Esophagus muscularis mucosa (tissue), 4 donors: Measurements from ENCODE around the gene COX6B1. TPM values are rescaled to one million over a fixed set of nuclear protein-coding genes. Genes with fewer than 3 reads are reported as not detected.

Source experiments
- DNase-seq: peaks from one replicate; pipeline ENCODE4 v3.0.0-alpha.2; 2017; ENCODE audit errors: extremely low spot score
- H3K27ac ChIP-seq, 4 donors: fragments of 200-600 bp; sonication (generic); replicated peaks in 1 of 4; 1 replicate in 3 of 4; 2 replicates in 1 of 4; pipeline ENCODE4 v1.5.1; 2016 to 2019; ENCODE audit warnings: mild to moderate bottlenecking in 1 of 4
- H3K27me3 ChIP-seq, 4 donors: fragments of 200-600 bp; sonication (generic); one replicate each; pipeline versions ENCODE4 v1.5.1 to v1.6.0; 2016 to 2019
- H3K36me3 ChIP-seq, 4 donors: fragments of 200-600 bp; sonication (generic); one replicate each; pipeline ENCODE4 v1.5.1; 2016 to 2019
- H3K4me1 ChIP-seq, 4 donors: fragments of 200-600 bp; sonication (generic); one replicate each; pipeline ENCODE4 v1.5.1; 2016 to 2019
- H3K4me3 ChIP-seq, 4 donors: fragments of 200-600 bp; sonication (generic); 1 replicate in 2 of 4; 2 replicates in 2 of 4; pipeline ENCODE4 v1.5.1; 2016 to 2019; ENCODE audit warnings: mild to moderate bottlenecking in 4 of 4, moderate library complexity in 1 of 4
- H3K9me3 ChIP-seq, 4 donors: fragments of 200-600 bp; sonication (generic); 1 replicate in 3 of 4; 2 replicates in 1 of 4; pipeline ENCODE4 v1.5.1; 2016 to 2019
- EP300 ChIP-seq: sonication (generic); formaldehyde crosslinking; IDR thresholded peaks from one replicate; pipeline ENCODE4 v1.6.1; 2017; ENCODE audit warnings: antibody characterized with exemption
- POLR2A ChIP-seq: fragments of 450-650 bp; IDR thresholded peaks from one replicate; pipeline ENCODE4 v1.6.1; 2017; ENCODE audit warnings: antibody characterized with exemption, moderate library complexity, mild to moderate bottlenecking, low read depth
- POLR2AphosphoS5 ChIP-seq, 2 donors: sonication (generic); formaldehyde crosslinking; IDR thresholded peaks; one replicate each; pipeline ENCODE4 v1.6.1; 2017; ENCODE audit warnings: antibody characterized with exemption in 2 of 2
- WGBS: methylation state at CpG from one replicate; pipeline ENCODE4 v1.1.5; 2018; 5-methylcytosine and 5-hydroxymethylcytosine counted together
- intact Hi-C: fragments of 100-400 bp; cut with DNase I; formaldehyde crosslinking; loops from one replicate; pipeline ENCODE4 v1.15.1; 2023
- total RNA-seq, 4 donors: library from RNA; depleted of rRNA; stranded (reverse); fragments of >200 nt; gene quantifications; one replicate each; pipeline versions ENCODE4 v1.1.0 to v1.2.1, GENCODE V29; 2016
- TF ChIP-seq, protein P1 (sequence below), 3 experiments: fragments of 200-600 bp in 2 of 3; fragments of 450-650 bp in 1 of 3; sonication (generic) in 2 of 3; IDR thresholded peaks; one replicate each; pipeline ENCODE4 v1.5.1; 2017 to 2019; ENCODE audit warnings: antibody characterized with exemption in 3 of 3, mild to moderate bottlenecking in 2 of 3, moderate library complexity in 1 of 3

The COX6B1 gene
- total RNA-seq, 4 donors from 2014 or later = 205 to 508 (median 313) TPM

DNA sequence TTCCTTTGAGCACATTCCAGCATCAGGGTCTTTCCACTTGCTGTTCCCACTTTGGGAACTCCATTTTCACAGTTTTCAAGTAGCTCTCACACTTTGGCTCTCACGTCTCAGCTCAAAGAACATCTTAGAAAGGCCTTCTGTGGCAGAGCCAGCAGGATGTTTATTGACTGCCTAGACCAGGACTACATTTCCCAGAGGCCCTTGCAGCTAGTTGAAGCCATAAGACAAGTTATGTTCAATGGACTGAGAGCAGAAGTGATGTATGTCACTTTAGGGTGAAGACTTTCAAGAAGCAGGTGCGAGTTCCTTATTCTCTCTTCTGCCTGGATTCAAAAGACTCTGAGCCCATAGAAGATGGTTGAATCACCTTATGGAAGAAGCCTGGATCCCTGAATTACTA lies 39.9 kb upstream of the COX6B1 start:
- TF ChIP-seq POLR2A (no peak), POLR2AphosphoS5 (IDR thresholded peaks at IDR 0.05) (no peak), EP300 (no peak)
- TF ChIP-seq, protein P1, sequence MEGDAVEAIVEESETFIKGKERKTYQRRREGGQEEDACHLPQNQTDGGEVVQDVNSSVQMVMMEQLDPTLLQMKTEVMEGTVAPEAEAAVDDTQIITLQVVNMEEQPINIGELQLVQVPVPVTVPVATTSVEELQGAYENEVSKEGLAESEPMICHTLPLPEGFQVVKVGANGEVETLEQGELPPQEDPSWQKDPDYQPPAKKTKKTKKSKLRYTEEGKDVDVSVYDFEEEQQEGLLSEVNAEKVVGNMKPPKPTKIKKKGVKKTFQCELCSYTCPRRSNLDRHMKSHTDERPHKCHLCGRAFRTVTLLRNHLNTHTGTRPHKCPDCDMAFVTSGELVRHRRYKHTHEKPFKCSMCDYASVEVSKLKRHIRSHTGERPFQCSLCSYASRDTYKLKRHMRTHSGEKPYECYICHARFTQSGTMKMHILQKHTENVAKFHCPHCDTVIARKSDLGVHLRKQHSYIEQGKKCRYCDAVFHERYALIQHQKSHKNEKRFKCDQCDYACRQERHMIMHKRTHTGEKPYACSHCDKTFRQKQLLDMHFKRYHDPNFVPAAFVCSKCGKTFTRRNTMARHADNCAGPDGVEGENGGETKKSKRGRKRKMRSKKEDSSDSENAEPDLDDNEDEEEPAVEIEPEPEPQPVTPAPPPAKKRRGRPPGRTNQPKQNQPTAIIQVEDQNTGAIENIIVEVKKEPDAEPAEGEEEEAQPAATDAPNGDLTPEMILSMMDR (IDR thresholded peaks at IDR 0.05) = no peak
- Histone ChIP-seq H3K27ac (no peak overlapping the region), H3K36me3 (no peaks in the 10 kb centered on the region), H3K27me3 (peaks cover 0 to 7% (median 2%) of the 10 kb centered on the region in 4 donors), H3K4me3 (no peak overlapping the region), H3K4me1 (peaks cover 9 to 16% (median 12%) of the 10 kb centered on the region in 4 donors), H3K9me3 (peaks cover 0 to 9% (median 3%) of the 10 kb centered on the region in 4 donors)
- no peak for DNase-seq
- intact Hi-C loops = no loop called here
- WGBS = 70% methylated on average over 2 of the region's 2 CpGs

DNA sequence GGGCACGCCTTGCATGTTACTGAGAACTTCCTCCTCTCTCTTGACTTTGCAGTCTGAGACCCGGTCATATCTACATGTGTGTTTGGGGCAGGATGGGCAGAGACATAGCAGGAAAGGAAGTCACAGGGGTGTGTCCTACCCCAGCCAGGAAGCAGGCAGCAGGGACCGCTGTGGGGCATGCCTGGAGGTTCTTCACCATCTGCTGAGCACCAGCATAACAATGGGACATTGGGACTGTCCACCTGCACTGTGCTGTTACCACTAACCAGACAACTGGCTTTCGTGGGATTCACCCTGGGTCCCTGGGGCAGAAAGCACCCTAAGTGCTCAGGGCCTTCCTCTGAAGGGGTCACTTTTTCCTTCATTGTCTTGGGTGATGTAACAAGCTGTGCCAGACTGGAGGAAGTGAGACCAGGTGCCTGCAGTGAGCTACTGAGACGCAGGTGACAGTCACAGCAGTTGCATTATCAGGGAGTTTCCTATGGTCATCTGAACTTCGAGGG lies 38.2 kb upstream of the COX6B1 start:
- Histone ChIP-seq H3K4me3 (no peak overlapping the region), H3K27ac (no peak overlapping the region), H3K4me1 (peaks cover 10 to 21% (median 14%) of the 10 kb centered on the region in 4 donors), H3K36me3 (peaks cover 0 to 3% (median under 1%) of the 10 kb centered on the region in 4 donors), H3K9me3 (peaks cover 0 to 9% (median 3%) of the 10 kb centered on the region in 4 donors), H3K27me3 (peaks cover 0 to 7% (median 2%) of the 10 kb centered on the region in 4 donors)
- no peak for DNase-seq
- intact Hi-C loops = loop anchor here (5.0 kb wide), 1 partner anchor 63 kb away; the partner anchor contains the start of gene TMEM147
- WGBS = 56% methylated on average over 6 of the region's 6 CpGs
- TF ChIP-seq POLR2A = no peak
- no peak for TF ChIP-seq EP300
- no peak for TF ChIP-seq POLR2AphosphoS5 (IDR thresholded peaks at IDR 0.05)
- TF ChIP-seq, protein P1 (IDR thresholded peaks at IDR 0.05) = no peak

DNA sequence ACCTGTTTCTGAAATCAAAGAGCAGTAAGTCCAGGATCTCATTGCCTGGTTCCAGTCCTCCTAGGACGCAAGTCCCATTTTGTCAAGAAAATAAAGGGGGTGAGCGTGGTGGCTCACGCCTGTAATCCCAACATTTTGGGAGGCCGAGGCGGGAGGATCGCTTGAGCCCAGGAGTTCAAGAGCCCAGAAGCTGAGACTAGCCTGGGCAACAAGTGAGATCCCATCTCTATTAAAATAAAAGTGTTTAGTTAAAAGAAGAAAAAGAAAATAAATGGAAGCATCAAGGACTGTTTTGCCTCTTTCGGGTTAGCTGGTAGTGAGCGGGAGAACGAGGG lies 35.9 kb upstream of the COX6B1 start:
- intact Hi-C loops = loop anchor here (5.0 kb wide), 1 partner anchor 65 kb away; the partner anchor contains the start of gene TMEM147
- peak overlapping the region; percentile 46 to 79 (median 73) for H3K27ac ChIP-seq
- WGBS = 27% methylated on average over 9 of the region's 9 CpGs
- peaks cover 10 to 21% (median 14%) of the 10 kb centered on the region in 4 donors for H3K4me1 ChIP-seq
- H3K27me3 ChIP-seq = peaks cover 0 to 7% (median 0%) of the 10 kb centered on the region in 4 donors
- H3K9me3 ChIP-seq = peaks cover 0 to 9% (median 3%) of the 10 kb centered on the region in 4 donors
- H3K4me3 ChIP-seq = peak overlapping the region; percentile 74 to 91 (median 80)
- no peak for DNase-seq
- TF ChIP-seq, protein P1 (IDR thresholded peaks at IDR 0.05) = no peak
- H3K36me3 ChIP-seq = peaks cover 0 to 22% (median 14%) of the 10 kb centered on the region in 4 donors

DNA sequence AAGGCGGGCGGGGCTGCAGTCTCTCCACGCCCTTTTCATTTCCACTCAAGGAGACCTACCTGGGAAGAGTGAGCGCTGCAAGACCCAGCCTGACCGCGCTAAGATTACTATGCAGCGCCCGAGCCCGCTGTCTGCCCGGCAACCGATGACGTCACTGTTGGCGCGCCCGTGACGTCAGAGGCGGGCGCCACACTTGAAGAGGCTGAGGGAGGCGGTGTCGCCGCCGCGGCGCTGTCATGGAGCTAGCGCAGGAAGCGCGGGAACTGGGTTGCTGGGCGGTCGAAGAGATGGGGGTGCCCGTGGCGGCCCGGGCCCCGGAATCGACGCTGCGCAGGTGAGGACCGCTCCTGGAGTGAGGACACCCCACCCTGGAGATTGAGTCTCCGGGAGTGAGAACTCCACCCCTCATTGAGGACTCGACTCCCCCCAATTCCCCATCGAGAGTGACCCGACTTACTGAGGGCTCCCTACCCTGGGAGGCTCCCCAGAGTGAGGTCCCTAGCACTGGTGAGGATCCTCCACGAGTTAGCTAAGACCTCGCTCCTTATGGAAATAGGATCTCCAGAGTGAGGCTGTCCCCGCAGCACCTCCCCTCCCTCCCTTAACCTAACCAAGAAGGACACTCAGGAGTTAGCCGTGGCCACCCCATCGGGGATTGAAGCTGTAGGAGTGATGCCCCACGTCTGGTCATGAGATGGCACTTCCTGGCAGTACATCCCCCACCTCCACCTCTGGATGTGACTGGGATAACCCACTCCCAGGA lies 35.4 kb upstream of the COX6B1 start, which contains the start of gene HAUS5:
HAUS5 (plus strand) TSS at position 177 of the 763 bp plus-strand sequence; CDS start at position 237, 60 bp downstream.
- peak within 1 kb of the TSS; percentile 66 to 79 (median 73) for H3K27ac ChIP-seq
- peak; percentile 98 for DNase-seq
- peak within 1 kb of the TSS; percentile 74 to 91 (median 80) for H3K4me3 ChIP-seq
- 1% methylated on average over 9 of the region's 47 CpGs for WGBS
- H3K27me3 ChIP-seq = peaks cover 0 to 7% (median 0%) of the 10 kb centered on the region in 4 donors
- TF ChIP-seq POLR2AphosphoS5 (IDR thresholded peaks at IDR 0.05) (peak; percentile 85 to 91), EP300 (no peak), POLR2A (no peak)
- TF ChIP-seq, protein P1 (IDR thresholded peaks at IDR 0.05) = peak in 1 of 3 experiments; percentile 31
- peaks cover 10 to 21% (median 14%) of the 10 kb centered on the region in 4 donors for H3K4me1 ChIP-seq
- peaks cover 0 to 9% (median 3%) of the 10 kb centered on the region in 4 donors for H3K9me3 ChIP-seq
- intact Hi-C loops = loop anchor here (5.0 kb wide), 1 partner anchor 65 kb away; the partner anchor contains the start of gene TMEM147
- H3K36me3 ChIP-seq = peaks cover 0 to 28% (median 19%) of the 10 kb centered on the region in 4 donors
